GM12878 (cell line): ENCODE data around the gene BLOC1S4. TPM values are rescaled to one million over a fixed set of nuclear protein-coding genes. Genes with fewer than 3 reads are reported as not detected.

Experiments
- ATAC-seq: fragments of 200-7000 bp; cut with Tn5 transposase; 3 replicates; pipeline ENCODE4 v1.9.1; 2020; ENCODE audit warnings: mild to moderate bottlenecking, moderate library complexity
- BruUV-seq: library from RNA; stranded (reverse); fragments of 400-500 nt; replicated peaks from 2 replicates; lab custom pipeline; 2021; lab: Mats Ljungman, UMichigan
- CTCF ChIA-PET: fragments of 300-600 bp; sonication (Branson Sonifier 250); formaldehyde crosslinking; extraction: SDS; loops from one replicate; lab custom pipeline; 2021; ENCODE audit warnings: inconsistent platforms; lab: Yijun Ruan, JAX
- POLR2A ChIA-PET: fragments of 350-600 bp; formaldehyde crosslinking; extraction: SDS; loops from one replicate; lab custom pipeline; 2021; ENCODE audit warnings: inconsistent platforms; lab: Charles Lee
- RAD21 ChIA-PET: fragments of 300-600 bp; sonication (Branson Sonifier 250); formaldehyde crosslinking; loops from one replicate; lab custom pipeline; 2023; ENCODE audit warnings: antibody characterized with exemption; ENCODE audit not compliant: unreplicated experiment; lab: Charles Lee
- SMC1A ChIA-PET: fragments of 300-600 bp; sonication (Branson Sonifier 250); formaldehyde crosslinking; loops from one replicate; lab custom pipeline; 2023; ENCODE audit not compliant: unreplicated experiment, uncharacterized antibody; lab: Charles Lee
- DNase-seq: peaks from one replicate; pipeline ENCODE4 v3.0.0-alpha.2; 2011; ENCODE audit warnings: low read depth, low spot score
- FAIRE-seq: peaks from 3 replicates; lab custom pipeline; 2011; peaks lifted over from hg19 to GRCh38; lab: Jason Lieb, UNC
- H2AFZ ChIP-seq: 2 replicates; pipeline ENCODE4 v1.6.0; 2011; ENCODE audit warnings: low read depth, low read length, control low read depth; ENCODE audit not compliant: control insufficient read depth
- H3K27ac ChIP-seq: 2 replicates; pipeline ENCODE4 v1.5.1; 2011; ENCODE audit warnings: control low read depth; ENCODE audit not compliant: control insufficient read depth, insufficient read depth
- H3K27me3 ChIP-seq, 2 experiments: replicated peaks in 1 of 2; 2 replicates each; pipeline versions ENCODE4 v1.6.0 to v1.6.1; 2011; ENCODE audit warnings: low read length in 1 of 2; ENCODE audit not compliant: control insufficient read depth in 2 of 2, insufficient read depth in 2 of 2
- H3K36me3 ChIP-seq, 2 experiments: 2 replicates each; pipeline ENCODE4 v1.5.1; 2011; ENCODE audit warnings: low read length in 1 of 2; ENCODE audit not compliant: control insufficient read depth in 2 of 2, insufficient read depth in 2 of 2
- H3K4me1 ChIP-seq: 2 replicates; pipeline ENCODE4 v1.6.1; 2011; ENCODE audit warnings: mild to moderate bottlenecking, low read length, moderate library complexity, mixed read lengths; ENCODE audit not compliant: control insufficient read depth, insufficient read depth
- H3K4me2 ChIP-seq: 2 replicates; pipeline ENCODE4 v1.6.0; 2011; ENCODE audit warnings: control low read depth; ENCODE audit not compliant: control insufficient read depth, insufficient read depth
- H3K4me3 ChIP-seq: fragments of 200-600 bp; sonication (generic); 2 replicates; pipeline ENCODE4 v1.5.1; 2016
- H3K79me2 ChIP-seq: 2 replicates; pipeline ENCODE4 v1.6.0; 2011; ENCODE audit warnings: low read length; ENCODE audit not compliant: control insufficient read depth, insufficient read depth
- H3K9ac ChIP-seq: 2 replicates; pipeline ENCODE4 v1.8.0; 2011; ENCODE audit warnings: low read length, control low read depth, mixed read lengths; ENCODE audit not compliant: control insufficient read depth, insufficient read depth
- H3K9me3 ChIP-seq: replicated peaks from 3 replicates; pipeline ENCODE4 v1.5.1; 2011; ENCODE audit warnings: mild to moderate bottlenecking, low read length; ENCODE audit not compliant: control insufficient read depth, insufficient read depth
- H4K20me1 ChIP-seq: 2 replicates; pipeline ENCODE4 v1.6.0; 2011; ENCODE audit not compliant: control insufficient read depth, insufficient read depth
- ASH2L ChIP-seq: fragments of 300-600, 200-600 bp; sonication (generic); IDR thresholded peaks from 2 replicates; pipeline ENCODE4 v1.6.1; 2017; ENCODE audit warnings: low read depth, mild to moderate bottlenecking, borderline replicate concordance
- DPF2 ChIP-seq: fragments of 450-650 bp; IDR thresholded peaks from 2 replicates; pipeline ENCODE4 v1.6.1; 2017; ENCODE audit warnings: mild to moderate bottlenecking
- E2F4 ChIP-seq: IDR thresholded peaks from 2 replicates; pipeline ENCODE4 v1.6.1; 2012; ENCODE audit warnings: low read depth, low read length, improper control_type of control experiment
- ESRRA ChIP-seq: IDR thresholded peaks from 2 replicates; pipeline ENCODE4 v1.6.1; 2012; ENCODE audit warnings: mild to moderate bottlenecking, low read length, improper control_type of control experiment
- IRF3 ChIP-seq: fragments of 450-650 bp; IDR thresholded peaks from 2 replicates; pipeline ENCODE4 v1.6.1; 2014; ENCODE audit warnings: mild to moderate bottlenecking
- RELA ChIP-seq: fragments of 450-650 bp; IDR thresholded peaks from 2 replicates; pipeline ENCODE4 v1.8.0; 2014; ENCODE audit warnings: borderline replicate concordance; ENCODE audit not compliant: partially characterized antibody
- RFX5 ChIP-seq: IDR thresholded peaks from 2 replicates; pipeline ENCODE4 v1.6.1; 2011; ENCODE audit warnings: low read depth, low read length, improper control_type of control experiment
- SIN3A ChIP-seq: IDR thresholded peaks from 2 replicates; pipeline ENCODE4 v1.6.1; 2012; ENCODE audit warnings: low read depth, low read length, improper control_type of control experiment
- SMARCA5 ChIP-seq: fragments of 450-650 bp; IDR thresholded peaks from 2 replicates; pipeline ENCODE4 v1.6.1; 2017; ENCODE audit warnings: mild to moderate bottlenecking
- SP1 ChIP-seq: IDR thresholded peaks from one replicate; pipeline ENCODE4 v1.6.1; 2011; ENCODE audit warnings: low read depth, low read length
- SUZ12 ChIP-seq: fragments of 200-600 bp; sonication (generic); IDR thresholded peaks from one replicate; pipeline ENCODE4 v1.6.1; 2018; ENCODE audit warnings: antibody characterized with exemption, mild to moderate bottlenecking; ENCODE audit not compliant: unreplicated experiment
- YBX1 ChIP-seq: fragments of 450-650 bp; IDR thresholded peaks from 2 replicates; pipeline ENCODE4 v1.6.1; 2016; ENCODE audit warnings: antibody characterized with exemption
- ZSCAN29 ChIP-seq: fragments of 450-650 bp; IDR thresholded peaks from 2 replicates; pipeline ENCODE4 v1.6.1; 2017; ENCODE audit warnings: mild to moderate bottlenecking, moderate library complexity
- WGBS: methylation state at CpG from one replicate; pipeline ENCODE4 v1.1.6; 2016; ENCODE audit warnings: low lambda C conversion rate; ENCODE audit not compliant: insufficient replicate concordance, insufficient coverage; ENCODE audit errors: missing lambda C conversion rate; 5-methylcytosine and 5-hydroxymethylcytosine counted together
- in situ Hi-C: fragments of 300-500 bp; cut with MboI; formaldehyde crosslinking; loops from 9 replicates; pipeline ENCODE4 v1.14.3; 2018; ENCODE audit warnings: mixed read lengths
- intact Hi-C: fragments of 100-400 bp; cut with micrococcal nuclease; formaldehyde crosslinking; loops from one replicate; pipeline ENCODE4 v1.14.2; 2022; ENCODE audit not compliant: unreplicated experiment
- polyA plus RNA-seq, 11 experiments: library from polyadenylated mRNA; depleted of rRNA in 4 of 11; unstranded in 6 of 11; stranded (reverse) in 5 of 11; fragments of >200 nt; fragmentation: Nextera tagmentation in 4 of 11; fragmentation: Illumina TruSeq in 1 of 11; extraction: Ambion mirVana in 4 of 11; extraction: Trizol in 1 of 11; gene quantifications; 1 replicate in 1 of 11; 2 replicates in 10 of 11; pipeline versions ENCODE4 v1.2.1 to v1.2.3, GENCODE V29; 2011 to 2016; ENCODE audit warnings: inconsistent platforms in 2 of 11, missing spikeins in 2 of 11, low read depth in 1 of 11
- total RNA-seq, 4 experiments: library from RNA; depleted of rRNA in 3 of 4; stranded (reverse); fragments of >200 nt in 3 of 4; fragmentation: Illumina TruSeq in 1 of 4; extraction: Trizol in 1 of 4; gene quantifications; 2 replicates each; pipeline versions ENCODE4 v1.2.1 to v1.2.3, GENCODE V29; 2013 to 2021
- TF ChIP-seq, protein P1 (sequence below): fragments of 450-650 bp; conservative IDR thresholded peaks from 2 replicates; pipeline ENCODE4 v1.6.1; 2017; ENCODE audit warnings: mild to moderate bottlenecking, moderate library complexity
- TF ChIP-seq, protein P2 (sequence below): fragments of 450-650 bp; IDR thresholded peaks from 2 replicates; pipeline ENCODE4 v1.6.1; 2017; ENCODE audit warnings: antibody characterized with exemption, mild to moderate bottlenecking, moderate library complexity

BLOC1S4 gene
- total and polyA plus RNA-seq, 10 of the 15 experiments (the other 5 are each of a cell fraction or from before 2014, with no cell fraction given) = 2.7 to 23.8 (median 9.5) TPM

GRCh38 chr4:6673660-6674499 is 42.1 kb upstream of the BLOC1S4 start:
- no peaks in the 10 kb centered on the region for H4K20me1 ChIP-seq
- peak overlapping the region; percentile 74 for H3K4me3 ChIP-seq
- in situ Hi-C loops = no loop called here
- H3K9me3 ChIP-seq = no peaks in the 10 kb centered on the region
- FAIRE-seq (peak; percentile 89), DNase-seq (peak; percentile 80), ATAC-seq (peak; percentile 92)
- 1% methylated on average over 69 of the region's 89 CpGs for WGBS
- peaks cover 25% of the 10 kb centered on the region for H3K79me2 ChIP-seq
- BruUV-seq = no TSS peak
- H3K4me1 ChIP-seq = peaks cover 6% of the 10 kb centered on the region; the same call in 1 of the 2 replicates
- POLR2A ChIA-PET = interaction anchor here (0.6 to 2.1 kb wide), 8 partner anchors 14 to 389 kb away, joined by 3 to 6 read pairs (median 4); partner anchors contain the start of gene MRFAP1
- RAD21 ChIA-PET = interaction anchor here (1.0 to 3.8 kb wide), 9 partner anchors 28 to 395 kb away, joined by 3 to 22 read pairs (median 5); partner anchors contain the start of genes GRPEL1, MAN2B2, MRFAP1 and MRFAP1L1
- no peaks in the 10 kb centered on the region; a peak in 2 of 4 replicates for H3K36me3 ChIP-seq
- intact Hi-C loops = loop anchor here (2.0 kb wide), 3 partner anchors 33 to 43 kb away; partner anchors contain the start of genes BLOC1S4, MRFAP1 and MRFAP1L1
- H3K9ac ChIP-seq = peak overlapping the region; percentile 64
- SMC1A ChIA-PET = interaction anchor here (0.7 to 5.2 kb wide), 8 partner anchors 30 to 199 kb away, joined by 3 to 33 read pairs (median 4); partner anchors contain the start of genes BLOC1S4 and MRFAP1L1
- H3K27ac ChIP-seq = peak overlapping the region; percentile 45
- peak overlapping the region; percentile 98 for H2AFZ ChIP-seq
- CTCF ChIA-PET = interaction anchor here (0.5 to 2.3 kb wide), 18 partner anchors 10 to 219 kb away, joined by 3 to 36 read pairs (median 5); partner anchors contain the start of genes BLOC1S4 and MRFAP1L1
- H3K4me2 ChIP-seq = peak overlapping the region; percentile 89
- H3K27me3 ChIP-seq = no peaks in the 10 kb centered on the region
- TF ChIP-seq ESRRA = no peak
- no peak for TF ChIP-seq ASH2L
- TF ChIP-seq RFX5 = no peak
- no peak for TF ChIP-seq SUZ12
- TF ChIP-seq DPF2 = peak; percentile 61; the same call in 1 of the 2 replicates
- TF ChIP-seq, protein P1, sequence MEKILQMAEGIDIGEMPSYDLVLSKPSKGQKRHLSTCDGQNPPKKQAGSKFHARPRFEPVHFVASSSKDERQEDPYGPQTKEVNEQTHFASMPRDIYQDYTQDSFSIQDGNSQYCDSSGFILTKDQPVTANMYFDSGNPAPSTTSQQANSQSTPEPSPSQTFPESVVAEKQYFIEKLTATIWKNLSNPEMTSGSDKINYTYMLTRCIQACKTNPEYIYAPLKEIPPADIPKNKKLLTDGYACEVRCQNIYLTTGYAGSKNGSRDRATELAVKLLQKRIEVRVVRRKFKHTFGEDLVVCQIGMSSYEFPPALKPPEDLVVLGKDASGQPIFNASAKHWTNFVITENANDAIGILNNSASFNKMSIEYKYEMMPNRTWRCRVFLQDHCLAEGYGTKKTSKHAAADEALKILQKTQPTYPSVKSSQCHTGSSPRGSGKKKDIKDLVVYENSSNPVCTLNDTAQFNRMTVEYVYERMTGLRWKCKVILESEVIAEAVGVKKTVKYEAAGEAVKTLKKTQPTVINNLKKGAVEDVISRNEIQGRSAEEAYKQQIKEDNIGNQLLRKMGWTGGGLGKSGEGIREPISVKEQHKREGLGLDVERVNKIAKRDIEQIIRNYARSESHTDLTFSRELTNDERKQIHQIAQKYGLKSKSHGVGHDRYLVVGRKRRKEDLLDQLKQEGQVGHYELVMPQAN = peak; percentile 72
- no peak for TF ChIP-seq SIN3A
- TF ChIP-seq IRF3 = no peak
- TF ChIP-seq ZSCAN29 = no peak
- TF ChIP-seq, protein P2, sequence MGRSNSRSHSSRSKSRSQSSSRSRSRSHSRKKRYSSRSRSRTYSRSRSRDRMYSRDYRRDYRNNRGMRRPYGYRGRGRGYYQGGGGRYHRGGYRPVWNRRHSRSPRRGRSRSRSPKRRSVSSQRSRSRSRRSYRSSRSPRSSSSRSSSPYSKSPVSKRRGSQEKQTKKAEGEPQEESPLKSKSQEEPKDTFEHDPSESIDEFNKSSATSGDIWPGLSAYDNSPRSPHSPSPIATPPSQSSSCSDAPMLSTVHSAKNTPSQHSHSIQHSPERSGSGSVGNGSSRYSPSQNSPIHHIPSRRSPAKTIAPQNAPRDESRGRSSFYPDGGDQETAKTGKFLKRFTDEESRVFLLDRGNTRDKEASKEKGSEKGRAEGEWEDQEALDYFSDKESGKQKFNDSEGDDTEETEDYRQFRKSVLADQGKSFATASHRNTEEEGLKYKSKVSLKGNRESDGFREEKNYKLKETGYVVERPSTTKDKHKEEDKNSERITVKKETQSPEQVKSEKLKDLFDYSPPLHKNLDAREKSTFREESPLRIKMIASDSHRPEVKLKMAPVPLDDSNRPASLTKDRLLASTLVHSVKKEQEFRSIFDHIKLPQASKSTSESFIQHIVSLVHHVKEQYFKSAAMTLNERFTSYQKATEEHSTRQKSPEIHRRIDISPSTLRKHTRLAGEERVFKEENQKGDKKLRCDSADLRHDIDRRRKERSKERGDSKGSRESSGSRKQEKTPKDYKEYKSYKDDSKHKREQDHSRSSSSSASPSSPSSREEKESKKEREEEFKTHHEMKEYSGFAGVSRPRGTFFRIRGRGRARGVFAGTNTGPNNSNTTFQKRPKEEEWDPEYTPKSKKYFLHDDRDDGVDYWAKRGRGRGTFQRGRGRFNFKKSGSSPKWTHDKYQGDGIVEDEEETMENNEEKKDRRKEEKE = peak; percentile 16; the same call in 1 of the 2 replicates
- TF ChIP-seq RELA = no peak
- TF ChIP-seq SMARCA5 = peak; percentile 16; the same call in 1 of the 2 replicates
- no peak for TF ChIP-seq SP1
- peak; percentile 87 for TF ChIP-seq E2F4
- no peak for TF ChIP-seq YBX1
